ENCODE results near the gene HOXA9.

HOXA9 gene

GRCh38 chr7:27210441-27211083 is 45.2 kb upstream of the HOXA9 start:
- peak overlapping the region; percentile 8 for H3K4me3 ChIP-seq (ENCODE audit: low read length)
- DNase-seq (ENCODE audit: low read depth), result no peak
- TF ChIP-seq, protein P1, sequence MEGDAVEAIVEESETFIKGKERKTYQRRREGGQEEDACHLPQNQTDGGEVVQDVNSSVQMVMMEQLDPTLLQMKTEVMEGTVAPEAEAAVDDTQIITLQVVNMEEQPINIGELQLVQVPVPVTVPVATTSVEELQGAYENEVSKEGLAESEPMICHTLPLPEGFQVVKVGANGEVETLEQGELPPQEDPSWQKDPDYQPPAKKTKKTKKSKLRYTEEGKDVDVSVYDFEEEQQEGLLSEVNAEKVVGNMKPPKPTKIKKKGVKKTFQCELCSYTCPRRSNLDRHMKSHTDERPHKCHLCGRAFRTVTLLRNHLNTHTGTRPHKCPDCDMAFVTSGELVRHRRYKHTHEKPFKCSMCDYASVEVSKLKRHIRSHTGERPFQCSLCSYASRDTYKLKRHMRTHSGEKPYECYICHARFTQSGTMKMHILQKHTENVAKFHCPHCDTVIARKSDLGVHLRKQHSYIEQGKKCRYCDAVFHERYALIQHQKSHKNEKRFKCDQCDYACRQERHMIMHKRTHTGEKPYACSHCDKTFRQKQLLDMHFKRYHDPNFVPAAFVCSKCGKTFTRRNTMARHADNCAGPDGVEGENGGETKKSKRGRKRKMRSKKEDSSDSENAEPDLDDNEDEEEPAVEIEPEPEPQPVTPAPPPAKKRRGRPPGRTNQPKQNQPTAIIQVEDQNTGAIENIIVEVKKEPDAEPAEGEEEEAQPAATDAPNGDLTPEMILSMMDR (conservative IDR thresholded peaks at IDR 0.05; ENCODE audit: low read depth, low read length), result peak; percentile 74

DNA sequence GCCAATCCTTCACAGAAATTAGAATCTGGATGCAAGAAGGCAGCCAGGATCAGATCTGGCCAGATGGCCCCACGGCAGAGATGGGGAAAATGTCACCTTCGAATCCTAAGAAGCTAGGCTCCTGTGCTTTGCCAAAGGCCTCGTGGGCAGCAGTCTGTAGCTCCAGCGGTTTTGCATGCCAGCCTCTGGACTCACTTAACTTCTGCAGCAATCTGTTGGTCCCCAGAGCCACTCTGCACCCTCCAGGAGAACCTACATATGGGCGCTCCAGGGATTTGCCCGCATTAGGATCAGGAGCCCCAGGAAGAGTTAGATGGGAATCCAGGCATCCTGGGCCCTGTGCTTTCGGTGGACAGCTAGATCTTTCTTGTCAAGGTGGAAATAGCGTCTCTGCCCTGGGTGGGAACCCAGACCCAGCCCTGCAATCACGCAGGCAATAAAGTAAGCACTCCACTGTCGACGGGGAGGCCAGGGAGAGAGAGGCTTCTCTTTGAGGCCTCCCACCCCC is 44.6 kb upstream of the HOXA9 start:
- TF ChIP-seq, protein P1 (conservative IDR thresholded peaks at IDR 0.05; ENCODE audit: low read depth, low read length), result no peak
- no peak for DNase-seq (ENCODE audit: low read depth)
- no peak overlapping the region for H3K4me3 ChIP-seq (ENCODE audit: low read length)

- TF ChIP-seq, protein P1 (conservative IDR thresholded peaks at IDR 0.05; ENCODE audit: low read depth, low read length), result no peak
- DNase-seq (ENCODE audit: low read depth), result no peak
- H3K4me3 ChIP-seq (ENCODE audit: low read length), result no peak overlapping the region
These were observed 43.7 kb upstream of the HOXA9 start for GRCh38 chr7:27208998-27209397.

- no peak for DNase-seq (ENCODE audit: low read depth)
- no peak overlapping the region for H3K4me3 ChIP-seq (ENCODE audit: low read length)
- TF ChIP-seq, protein P1 (conservative IDR thresholded peaks at IDR 0.05; ENCODE audit: low read depth, low read length), result no peak
These were observed 42.1 kb upstream of the HOXA9 start for GRCh38 chr7:27207348-27207985.

- TF ChIP-seq, protein P1 (conservative IDR thresholded peaks at IDR 0.05; ENCODE audit: low read depth, low read length), result no peak
- DNase-seq (ENCODE audit: low read depth), result no peak
- no peak overlapping the region for H3K4me3 ChIP-seq (ENCODE audit: low read length)
These were observed 40.3 kb upstream of the HOXA9 start for GRCh38 chr7:27205325-27206280.

- H3K4me3 ChIP-seq (ENCODE audit: low read length), result no peak overlapping the region
- DNase-seq (ENCODE audit: low read depth), result no peak
- TF ChIP-seq, protein P1 (conservative IDR thresholded peaks at IDR 0.05; ENCODE audit: low read depth, low read length), result no peak
These were observed 39.5 kb upstream of the HOXA9 start for GRCh38 chr7:27204851-27205322.
